ENCODE measurements around the gene LDB3. TPM values are rescaled to one million over a fixed set of nuclear protein-coding genes. Genes with fewer than 3 reads are reported as not detected.

Gene LDB3
- total RNA-seq, 1 donor from 2014 or later, result not detected

GRCh38 chr10:86651631-86652331 is 16.5 kb upstream of the LDB3 start:
- no peak for TF ChIP-seq CTCF (conservative IDR thresholded peaks at IDR 0.05; ENCODE audit: low read depth, low read length)
- no peak overlapping the region for H3K4me3 ChIP-seq (ENCODE audit: low read depth, low read length)
- DNase-seq (ENCODE audit: low read depth), result no peak

DNA sequence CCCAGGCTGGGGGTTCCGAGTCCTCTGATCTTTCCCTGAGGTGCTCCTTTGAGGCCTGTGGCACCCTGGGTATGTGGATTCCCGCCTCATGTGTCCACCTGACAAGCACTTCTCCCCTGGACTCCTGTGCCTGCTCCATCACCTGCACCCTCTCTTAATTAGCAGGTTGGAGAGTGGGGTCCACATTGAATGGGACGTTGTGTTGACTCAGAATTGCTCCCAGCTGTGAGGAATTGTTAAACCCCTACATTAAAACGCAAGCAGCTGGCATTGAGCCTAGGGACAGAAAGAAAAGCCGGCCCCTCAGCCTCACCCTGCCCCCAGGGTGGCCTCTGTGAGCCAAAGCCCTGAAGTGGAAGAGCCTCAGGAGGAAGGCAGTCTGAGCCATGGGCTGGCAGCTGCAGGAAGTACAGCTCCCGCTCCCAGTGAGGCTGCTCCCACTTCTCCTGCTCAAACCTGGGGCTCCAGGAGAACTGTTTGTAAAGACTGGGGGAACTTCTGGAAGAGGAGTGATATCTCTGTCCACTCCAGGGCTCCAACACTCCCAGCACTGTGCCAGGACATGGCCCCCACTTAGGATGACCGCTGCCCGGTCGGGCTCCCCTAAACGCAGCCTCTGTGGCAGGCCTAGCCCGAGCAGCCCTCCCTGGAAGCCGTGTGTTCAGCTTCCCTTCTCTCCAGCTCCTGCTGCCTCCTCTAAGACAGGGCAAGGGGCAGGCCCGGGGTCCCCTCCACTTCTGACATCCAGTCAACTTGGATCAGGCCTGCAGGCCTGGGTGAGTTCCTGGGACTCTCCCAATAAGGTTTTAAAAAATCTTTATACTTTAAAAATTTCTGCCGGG is 15.7 kb upstream of the LDB3 start:
- TF ChIP-seq CTCF (conservative IDR thresholded peaks at IDR 0.05; ENCODE audit: low read depth, low read length), result no peak
- no peak for DNase-seq (ENCODE audit: low read depth)
- H3K4me3 ChIP-seq (ENCODE audit: low read depth, low read length), result no peak overlapping the region

- H3K4me3 ChIP-seq (ENCODE audit: low read depth, low read length), result no peak overlapping the region
- no peak for DNase-seq (ENCODE audit: low read depth)
- TF ChIP-seq CTCF (conservative IDR thresholded peaks at IDR 0.05; ENCODE audit: low read depth, low read length), result no peak
These were observed 14.9 kb upstream of the LDB3 start for GRCh38 chr10:86653379-86653778.

GRCh38 chr10:86653987-86654386 is 14.3 kb upstream of the LDB3 start:
- DNase-seq (ENCODE audit: low read depth), result no peak
- H3K4me3 ChIP-seq (ENCODE audit: low read depth, low read length), result no peak overlapping the region
- TF ChIP-seq CTCF (conservative IDR thresholded peaks at IDR 0.05; ENCODE audit: low read depth, low read length), result no peak

- no peak within 1 kb of the TSS for H3K4me3 ChIP-seq (ENCODE audit: low read depth, low read length)
- DNase-seq (ENCODE audit: low read depth), result no peak
- no peak for TF ChIP-seq CTCF (conservative IDR thresholded peaks at IDR 0.05; ENCODE audit: low read depth, low read length)
These were observed 13.7 kb upstream of the LDB3 start, which contains the start of gene OPN4 for GRCh38 chr10:86654411-86655172. OPN4 (plus strand) TSS chr10:86654547; CDS start chr10:86654784, 237 bp downstream.

DNA sequence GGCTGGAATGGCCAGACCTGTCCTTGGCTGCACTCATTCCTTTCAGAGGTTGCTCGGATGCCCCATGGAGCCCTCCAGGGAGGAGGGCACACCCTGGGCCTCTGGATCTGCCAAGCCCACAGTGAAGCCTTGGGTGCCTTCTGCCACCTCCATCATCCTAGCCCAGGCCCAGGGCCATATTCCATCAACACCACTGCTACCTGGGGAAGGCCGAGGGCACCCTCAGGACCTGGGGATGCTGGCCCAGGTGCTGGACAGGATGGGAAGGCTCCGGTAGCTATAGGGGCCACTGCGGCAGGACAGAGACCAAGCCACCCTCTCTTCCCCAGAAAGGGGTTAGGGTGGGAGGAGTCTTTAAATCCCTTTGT is 13.2 kb upstream of the LDB3 start:
- TF ChIP-seq CTCF (conservative IDR thresholded peaks at IDR 0.05; ENCODE audit: low read depth, low read length), result no peak
- no peak overlapping the region for H3K4me3 ChIP-seq (ENCODE audit: low read depth, low read length)
- DNase-seq (ENCODE audit: low read depth), result no peak

Measured in epithelial cell of proximal tubule (primary cell).